ENCODE results near the gene PALLD.

The PALLD gene

GRCh38 chr4:168839758-168840391, 343.0 kb downstream of the PALLD start:
- no peak for DNase-seq

GRCh38 chr4:168840392-168840763, 343.5 kb downstream of the PALLD start:
- no peak for DNase-seq

- no peak for DNase-seq
Measured at GRCh38 chr4:168841000-168841671, 344.3 kb downstream of the PALLD start.

GRCh38 chr4:168841672-168842019, 344.8 kb downstream of the PALLD start:
- no peak for DNase-seq

- no peak for DNase-seq
Measured at GRCh38 chr4:168842186-168842585, 345.3 kb downstream of the PALLD start.

- DNase-seq = no peak
Measured at GRCh38 chr4:168843635-168844034, 346.8 kb downstream of the PALLD start.

- no peak for DNase-seq
Measured at GRCh38 chr4:168844353-168845049, 347.6 kb downstream of the PALLD start.

GRCh38 chr4:168845897-168846296, 349.0 kb downstream of the PALLD start:
- no peak for DNase-seq

- no peak for DNase-seq
Measured at GRCh38 chr4:168846414-168846813, 349.6 kb downstream of the PALLD start.

- no peak for DNase-seq
Measured at GRCh38 chr4:168847771-168848502, 351.1 kb downstream of the PALLD start.

- no peak for DNase-seq
Measured at GRCh38 chr4:168849030-168849675, 352.3 kb downstream of the PALLD start.

- no peak for DNase-seq
Measured at GRCh38 chr4:168849997-168850396, 353.1 kb downstream of the PALLD start.

GRCh38 chr4:168852387-168852786, 355.5 kb downstream of the PALLD start:
- no peak for DNase-seq

- DNase-seq = no peak
Measured at GRCh38 chr4:168852933-168853713, 356.3 kb downstream of the PALLD start.

GRCh38 chr4:168853770-168854169, 356.9 kb downstream of the PALLD start:
- no peak for DNase-seq

- no peak for DNase-seq
Measured at GRCh38 chr4:168854350-168854921, 357.6 kb downstream of the PALLD start.

GRCh38 chr4:168856312-168856711, 359.5 kb downstream of the PALLD start:
- DNase-seq = no peak

GRCh38 chr4:168857009-168857408, 360.2 kb downstream of the PALLD start:
- DNase-seq = no peak

GRCh38 chr4:168857546-168858314, 360.9 kb downstream of the PALLD start:
- DNase-seq = no peak

GRCh38 chr4:168859100-168859499, 362.2 kb downstream of the PALLD start:
- DNase-seq = no peak

All from central memory CD4-positive, alpha-beta T cell (primary cell).